Trophoblast cell (in vitro differentiated cells and primary cell): ENCODE results near the gene TTC27.

Source experiments
- DNase-seq, 2 donors: peaks; one replicate each; pipeline ENCODE4 v3.0.0-alpha.2; 2016
- H2AFZ ChIP-seq: 2 replicates; pipeline ENCODE4 v1.6.1; 2013; ENCODE audit warnings: low read length, moderate library complexity, mild to moderate bottlenecking; ENCODE audit not compliant: insufficient read depth, poor library complexity
- H2AK5ac ChIP-seq: 2 replicates; pipeline ENCODE4 v1.6.1; 2013; ENCODE audit warnings: mild to moderate bottlenecking, low read length
- H2BK120ac ChIP-seq: 2 replicates; pipeline ENCODE4 v1.6.1; 2013; ENCODE audit warnings: low read length, mild to moderate bottlenecking, moderate library complexity; ENCODE audit not compliant: insufficient read depth, poor library complexity
- H2BK12ac ChIP-seq: 2 replicates; pipeline ENCODE4 v1.6.1; 2013; ENCODE audit warnings: mild to moderate bottlenecking, low read length, moderate library complexity
- H2BK5ac ChIP-seq: 2 replicates; pipeline ENCODE4 v1.6.1; 2013; ENCODE audit warnings: low read length, low read depth, moderate library complexity, mild to moderate bottlenecking; ENCODE audit not compliant: poor library complexity
- H3K14ac ChIP-seq: 2 replicates; pipeline ENCODE4 v1.6.1; 2013; ENCODE audit warnings: mild to moderate bottlenecking, low read length
- H3K18ac ChIP-seq: 2 replicates; pipeline ENCODE4 v1.6.1; 2013; ENCODE audit warnings: mild to moderate bottlenecking, low read length
- H3K23ac ChIP-seq: 2 replicates; pipeline ENCODE4 v1.6.1; 2013; ENCODE audit warnings: low read length
- H3K27ac ChIP-seq: 2 replicates; pipeline ENCODE4 v1.5.1; 2013; ENCODE audit warnings: low read depth, mild to moderate bottlenecking, inconsistent platforms, low read length, moderate library complexity
- H3K27me3 ChIP-seq: 2 replicates; pipeline ENCODE4 v1.6.1; 2013; ENCODE audit warnings: inconsistent platforms, mild to moderate bottlenecking, low read length, moderate library complexity; ENCODE audit not compliant: insufficient read depth
- H3K36me3 ChIP-seq, 2 experiments: 1 replicate in 1 of 2; 2 replicates in 1 of 2; pipeline ENCODE4 v1.6.1; 2013; ENCODE audit warnings: low read length in 2 of 2, mild to moderate bottlenecking in 2 of 2, moderate library complexity in 1 of 2; ENCODE audit not compliant: insufficient read depth in 2 of 2, control insufficient read depth in 1 of 2
- H3K4ac ChIP-seq: 2 replicates; pipeline ENCODE4 v1.6.1; 2013; ENCODE audit warnings: low read depth, mild to moderate bottlenecking, low read length, moderate library complexity
- H3K4me1 ChIP-seq, 2 experiments: 1 replicate in 1 of 2; 2 replicates in 1 of 2; pipeline ENCODE4 v1.6.1; 2013; ENCODE audit warnings: low read length in 2 of 2, mild to moderate bottlenecking in 2 of 2, moderate library complexity in 1 of 2; ENCODE audit not compliant: insufficient read depth in 2 of 2, control insufficient read depth in 1 of 2
- H3K4me2 ChIP-seq: 2 replicates; pipeline ENCODE4 v1.6.1; 2013; ENCODE audit warnings: inconsistent platforms, mild to moderate bottlenecking, low read length, moderate library complexity
- H3K4me3 ChIP-seq: 2 replicates; pipeline ENCODE4 v1.5.1; 2013; ENCODE audit warnings: mild to moderate bottlenecking, low read depth, low read length, inconsistent platforms
- H3K79me1 ChIP-seq: one replicate; pipeline ENCODE4 v1.6.1; 2013; ENCODE audit warnings: low read length
- H3K79me2 ChIP-seq: 2 replicates; pipeline ENCODE4 v1.6.1; 2013; ENCODE audit warnings: low read length, mild to moderate bottlenecking; ENCODE audit not compliant: control insufficient read depth, insufficient read depth, poor library complexity
- H3K9ac ChIP-seq: 2 replicates; pipeline ENCODE4 v1.6.1; 2013; ENCODE audit warnings: mild to moderate bottlenecking, low read length
- H3K9me3 ChIP-seq: 2 replicates; pipeline ENCODE4 v1.6.1; 2013; ENCODE audit warnings: low read depth, mild to moderate bottlenecking, control low read depth, inconsistent platforms, low read length; ENCODE audit not compliant: insufficient read depth
- H4K12ac ChIP-seq: 2 replicates; pipeline ENCODE4 v1.6.1; 2013; ENCODE audit warnings: low read depth, mild to moderate bottlenecking, low read length, moderate library complexity
- H4K8ac ChIP-seq: 2 replicates; pipeline ENCODE4 v1.6.1; 2013; ENCODE audit warnings: low read depth, mild to moderate bottlenecking, low read length, moderate library complexity
- H4K91ac ChIP-seq: one replicate; pipeline ENCODE4 v1.6.1; 2013; ENCODE audit warnings: low read depth, mild to moderate bottlenecking, low read length, moderate library complexity
- WGBS: extraction: QIAGEN DNeasy Blood & Tissue Kit; methylation state at CpG from one replicate; pipeline ENCODE4 v1.1.7; 2013; ENCODE audit warnings: missing lambda C conversion rate; ENCODE audit not compliant: insufficient read length, insufficient coverage; ENCODE audit errors: extremely low coverage; 5-methylcytosine and 5-hydroxymethylcytosine counted together

The TTC27 gene

GRCh38 chr2:32716598-32716997, 88.7 kb downstream of the TTC27 start:
- Histone ChIP-seq H2AFZ (no peak overlapping the region), H3K4me1 (peaks cover 0 to 5% of the 10 kb centered on the region in 2 experiments), H4K8ac (no peak overlapping the region), H3K9me3 (no peaks in the 10 kb centered on the region), H3K18ac (no peak overlapping the region), H3K4ac (no peak overlapping the region), H3K36me3 (no peaks in the 10 kb centered on the region), H3K4me3 (no peak overlapping the region), H2BK120ac (no peak overlapping the region), H2BK5ac (no peak overlapping the region), H3K27me3 (no peaks in the 10 kb centered on the region), H3K9ac (no peak overlapping the region), H3K23ac (no peak overlapping the region), H2BK12ac (no peak overlapping the region), H4K91ac (no peak overlapping the region), H3K4me2 (no peak overlapping the region), H2AK5ac (no peak overlapping the region), H3K79me2 (no peaks in the 10 kb centered on the region), H4K12ac (no peak overlapping the region), H3K27ac (no peak overlapping the region), H3K79me1 (no peaks in the 10 kb centered on the region), H3K14ac (no peak overlapping the region)
- no peak for DNase-seq

- Histone ChIP-seq H3K9me3 (no peaks in the 10 kb centered on the region), H2AK5ac (no peak overlapping the region), H3K23ac (no peak overlapping the region), H4K91ac (no peak overlapping the region), H3K9ac (no peak overlapping the region), H4K12ac (no peak overlapping the region), H3K4ac (no peak overlapping the region), H2BK120ac (no peak overlapping the region), H2BK5ac (no peak overlapping the region), H2BK12ac (no peak overlapping the region), H3K14ac (no peak overlapping the region), H3K36me3 (no peaks in the 10 kb centered on the region), H3K4me3 (no peak overlapping the region), H3K79me1 (no peaks in the 10 kb centered on the region), H3K4me2 (no peak overlapping the region), H3K27ac (no peak overlapping the region), H2AFZ (no peak overlapping the region), H3K4me1 (peaks cover 0 to 5% of the 10 kb centered on the region in 2 experiments), H3K79me2 (no peaks in the 10 kb centered on the region), H3K27me3 (no peaks in the 10 kb centered on the region), H3K18ac (no peak overlapping the region), H4K8ac (no peak overlapping the region)
- DNase-seq, result peak; percentile 14 to 65
Measured at GRCh38 chr2:32718752-32719151, 90.9 kb downstream of the TTC27 start.

- Histone ChIP-seq H3K4me2 (no peak overlapping the region), H3K4ac (no peak overlapping the region), H4K8ac (no peak overlapping the region), H3K27ac (no peak overlapping the region), H2AFZ (no peak overlapping the region), H4K91ac (no peak overlapping the region), H3K9me3 (no peaks in the 10 kb centered on the region), H3K4me1 (peaks cover 0 to 5% of the 10 kb centered on the region in 2 experiments), H3K9ac (no peak overlapping the region), H2BK5ac (no peak overlapping the region), H3K14ac (no peak overlapping the region), H3K23ac (no peak overlapping the region), H3K4me3 (no peak overlapping the region), H3K79me1 (no peaks in the 10 kb centered on the region), H2AK5ac (no peak overlapping the region), H3K79me2 (no peaks in the 10 kb centered on the region), H3K27me3 (no peaks in the 10 kb centered on the region), H3K36me3 (no peaks in the 10 kb centered on the region), H2BK12ac (no peak overlapping the region), H3K18ac (no peak overlapping the region), H4K12ac (no peak overlapping the region), H2BK120ac (no peak overlapping the region)
- DNase-seq, result no peak
- WGBS, result no CpG with 5 or more reads among the region's 2 CpGs
Measured at GRCh38 chr2:32719430-32719829, 91.6 kb downstream of the TTC27 start.

- no peak for DNase-seq
- H3K4ac ChIP-seq, result no peak overlapping the region
- H3K23ac ChIP-seq, result no peak overlapping the region
- H4K8ac ChIP-seq, result no peak overlapping the region
- no peak overlapping the region for H3K14ac ChIP-seq
- H4K12ac ChIP-seq, result no peak overlapping the region
- H2BK120ac ChIP-seq, result no peak overlapping the region
- no peaks in the 10 kb centered on the region for H3K9me3 ChIP-seq
- H3K79me2 ChIP-seq, result no peaks in the 10 kb centered on the region
- H2AK5ac ChIP-seq, result no peak overlapping the region
- peaks cover 0 to 5% of the 10 kb centered on the region in 2 experiments for H3K4me1 ChIP-seq
- no CpG with 5 or more reads among the region's 1 CpG for whole genome bisulfite sequencing
- H2BK5ac ChIP-seq, result no peak overlapping the region
- no peak overlapping the region for H3K4me3 ChIP-seq
- H4K91ac ChIP-seq, result no peak overlapping the region
- no peak overlapping the region for H3K18ac ChIP-seq
- no peaks in the 10 kb centered on the region for H3K79me1 ChIP-seq
- H3K36me3 ChIP-seq, result no peaks in the 10 kb centered on the region
- H3K9ac ChIP-seq, result no peak overlapping the region
- H3K27ac ChIP-seq, result no peak overlapping the region
- H3K4me2 ChIP-seq, result no peak overlapping the region
- no peak overlapping the region for H2BK12ac ChIP-seq
- H3K27me3 ChIP-seq, result no peaks in the 10 kb centered on the region
- H2AFZ ChIP-seq, result no peak overlapping the region
Measured at GRCh38 chr2:32719933-32720716, 92.3 kb downstream of the TTC27 start.
